ENCODE data around the gene BNIP3.
"Not testable (repeated sequence)": the region's sequence is repeated elsewhere in the genome, so short reads cannot be mapped to it uniquely, and the experiment has no call there.

Gene BNIP3

DNA sequence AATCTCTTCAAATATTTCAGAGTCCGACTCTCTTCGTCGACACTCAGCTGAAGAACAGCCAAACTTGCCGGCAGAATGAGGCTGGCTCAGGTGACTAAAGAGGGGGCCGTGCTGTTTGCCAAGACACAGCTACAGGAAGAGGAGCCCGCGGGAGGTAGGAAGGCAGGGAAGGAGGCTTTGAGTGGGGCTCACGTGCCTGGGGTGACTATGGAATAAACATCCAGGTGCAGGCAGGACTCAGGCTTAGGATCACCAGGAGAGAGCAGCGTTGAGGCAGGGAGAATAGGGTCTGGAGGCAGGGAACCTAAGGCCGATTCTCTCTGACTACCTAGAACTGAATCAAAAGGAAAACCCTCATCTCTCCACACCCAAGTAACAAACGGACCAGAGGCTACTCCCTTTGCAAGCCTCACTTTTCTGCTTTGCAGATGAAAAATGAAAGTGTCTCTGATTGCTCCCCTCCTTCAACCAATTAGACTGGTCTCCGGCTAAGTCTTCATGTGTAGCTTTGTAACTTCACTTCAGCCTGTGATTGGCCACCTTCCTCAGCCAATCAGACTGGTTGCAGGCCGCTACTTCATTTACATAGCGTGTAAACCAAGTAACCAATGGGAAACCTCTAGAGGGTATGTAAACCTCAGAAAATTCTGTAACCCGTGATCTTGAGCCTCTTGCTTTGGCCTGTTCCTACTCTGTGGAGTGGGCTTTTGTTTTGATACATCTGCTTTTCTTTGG is 19.7 kb upstream of the BNIP3 start:
- no peak for DNase-seq

DNA sequence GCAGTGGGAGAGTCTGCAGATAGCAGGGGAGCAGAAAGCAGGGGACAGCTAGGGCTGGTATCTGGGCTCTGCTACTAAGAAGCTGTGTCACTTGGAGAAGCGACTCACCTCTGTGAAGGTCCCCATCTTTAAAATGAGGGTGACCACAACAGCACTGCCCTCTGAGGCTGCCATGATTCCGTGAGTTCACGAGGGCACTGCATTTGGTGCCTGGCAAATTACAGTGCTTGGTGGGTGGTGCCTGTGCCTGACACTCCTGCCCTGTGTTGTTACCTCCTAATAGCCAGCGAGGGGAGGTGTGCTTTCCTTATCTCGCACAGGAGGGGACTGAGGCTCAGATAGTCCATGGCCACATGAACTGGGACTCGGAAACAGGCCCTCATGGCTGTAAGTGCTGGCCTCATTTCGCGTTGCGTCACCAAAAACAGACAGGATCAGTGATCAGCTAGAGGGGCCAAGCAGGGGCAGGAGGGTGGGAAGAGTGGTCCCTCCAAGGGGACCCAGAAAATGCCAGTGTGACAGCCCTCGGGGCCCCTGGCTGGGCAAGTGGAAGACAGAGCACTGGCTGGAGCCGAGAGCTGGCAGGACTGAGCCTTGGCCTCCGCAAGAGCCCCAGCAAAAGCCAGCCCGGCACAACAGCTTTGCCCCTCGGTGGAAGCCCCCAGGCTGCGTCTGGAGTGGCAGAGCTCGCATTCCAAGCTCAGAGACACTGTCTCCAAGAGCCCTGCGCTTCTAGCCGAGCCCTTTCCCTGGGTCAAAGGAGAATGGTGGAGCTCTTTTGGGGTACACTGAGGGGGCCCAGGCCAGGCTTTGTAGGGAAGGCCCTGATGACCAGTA is 17.3 kb upstream of the BNIP3 start:
- DNase-seq, result no peak

DNA sequence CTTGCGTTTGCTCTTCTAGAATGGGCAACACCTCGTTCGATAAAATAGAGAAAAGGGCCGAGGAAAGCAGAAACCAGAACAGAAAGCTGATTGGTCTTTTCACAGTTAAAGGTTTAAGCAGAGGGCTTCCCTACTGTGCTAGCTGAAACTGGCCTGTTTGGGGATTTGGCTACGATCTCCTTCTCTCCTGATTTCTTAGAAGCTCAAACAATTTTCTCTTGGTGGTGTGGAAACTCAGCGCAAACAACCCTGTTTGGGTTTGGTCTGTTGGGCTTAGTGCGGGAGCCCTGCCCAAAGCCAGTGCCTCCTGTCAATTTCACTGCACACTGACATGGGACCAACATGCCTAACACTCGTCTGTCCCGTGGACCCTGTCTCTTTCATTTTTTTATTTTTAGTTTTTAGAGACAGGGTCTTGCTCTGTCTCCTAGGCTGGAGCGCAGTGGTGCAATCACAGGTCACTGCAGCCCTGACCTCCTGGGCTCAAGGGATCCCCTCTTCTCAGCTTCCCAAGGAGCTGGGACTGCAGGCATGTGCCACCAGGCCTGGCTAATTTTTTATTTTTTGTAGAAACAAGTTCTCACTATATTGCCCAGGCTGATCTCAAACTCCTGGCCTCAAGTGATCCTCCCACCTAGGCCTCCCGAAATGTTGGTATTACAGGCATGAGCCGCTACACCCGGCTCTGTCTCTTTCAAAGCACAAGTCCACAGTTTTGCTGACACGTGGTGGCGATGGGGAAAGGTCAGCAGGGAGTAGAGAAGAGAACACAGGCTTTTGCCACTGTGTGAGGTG is 16.5 kb upstream of the BNIP3 start:
- DNase-seq, result no peak

DNA sequence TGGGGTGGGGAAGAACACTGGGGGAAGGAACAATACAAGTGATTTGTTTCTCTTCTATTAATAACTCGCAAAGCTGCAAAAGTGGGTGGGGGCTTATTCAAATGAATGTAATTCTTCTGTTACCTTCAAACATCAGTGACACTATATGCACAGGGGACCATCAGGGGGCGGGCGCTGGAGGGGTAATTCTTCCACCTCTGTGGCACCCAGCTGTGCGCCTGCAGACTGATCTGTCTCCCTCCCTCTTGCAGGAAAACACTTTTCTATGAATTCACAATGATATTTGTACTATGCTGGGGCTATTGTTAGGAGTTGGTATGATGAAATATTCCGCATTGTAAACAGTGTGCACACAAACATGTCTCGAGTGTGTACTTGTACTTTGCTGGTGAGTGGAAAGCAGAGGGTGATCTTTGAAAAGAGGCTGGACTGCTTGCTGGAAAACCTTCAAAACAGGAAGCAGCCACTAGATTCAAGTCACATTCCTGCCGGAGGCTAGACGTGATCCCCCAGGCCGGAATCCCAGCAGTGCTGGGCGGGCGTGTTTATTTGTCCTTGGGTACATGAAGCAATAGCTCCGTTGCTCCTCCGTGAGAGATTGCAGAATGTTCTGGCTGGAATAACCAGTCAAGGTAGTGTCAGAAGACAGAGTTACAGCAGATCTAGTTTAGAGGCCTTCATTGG is 15.8 kb upstream of the BNIP3 start:
- DNase-seq, result no peak

DNA sequence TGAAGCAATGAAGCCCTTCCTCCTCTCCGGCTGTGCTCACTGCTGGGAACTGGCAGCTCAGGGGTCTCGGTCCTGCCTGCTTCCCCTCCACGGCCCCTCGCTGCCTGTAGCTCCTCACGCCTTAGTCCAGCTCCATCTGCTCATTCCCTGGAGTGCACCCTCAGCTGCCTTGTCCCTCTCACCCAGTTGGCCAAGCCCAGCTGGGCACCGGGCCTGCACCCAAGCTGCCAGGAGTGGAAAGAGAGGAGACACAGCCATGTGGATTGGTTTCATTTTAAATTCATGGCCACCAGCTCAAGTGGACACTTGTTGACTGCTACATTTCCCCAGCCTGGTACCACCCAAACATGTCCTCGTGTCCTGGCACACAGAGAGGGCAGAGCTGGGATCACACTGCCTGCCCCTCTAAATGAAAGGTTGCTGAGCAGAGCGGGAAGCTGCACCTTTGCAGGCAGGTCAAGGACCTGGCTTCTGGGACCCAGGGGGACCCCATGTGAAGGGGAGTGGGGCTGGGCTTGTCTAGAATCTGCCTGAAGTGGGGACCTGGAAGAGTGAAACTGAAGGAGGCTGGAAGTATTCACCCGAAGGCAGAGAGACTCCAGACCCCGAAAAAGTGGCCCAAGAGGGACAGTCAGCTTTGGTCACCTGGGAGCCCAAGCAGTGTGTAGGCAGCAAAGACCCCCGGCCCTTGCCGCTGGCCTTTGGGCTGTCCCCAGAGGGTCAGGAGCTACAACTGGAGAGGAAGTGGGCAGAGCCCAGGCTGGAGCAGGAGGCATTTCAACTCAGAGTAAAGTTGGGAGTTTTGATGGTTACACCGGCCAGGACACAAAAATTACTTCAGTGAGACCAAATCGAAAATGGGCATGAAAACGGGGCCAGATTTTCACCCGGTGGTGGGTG is 15.0 kb upstream of the BNIP3 start:
- DNase-seq, result no peak

DNA sequence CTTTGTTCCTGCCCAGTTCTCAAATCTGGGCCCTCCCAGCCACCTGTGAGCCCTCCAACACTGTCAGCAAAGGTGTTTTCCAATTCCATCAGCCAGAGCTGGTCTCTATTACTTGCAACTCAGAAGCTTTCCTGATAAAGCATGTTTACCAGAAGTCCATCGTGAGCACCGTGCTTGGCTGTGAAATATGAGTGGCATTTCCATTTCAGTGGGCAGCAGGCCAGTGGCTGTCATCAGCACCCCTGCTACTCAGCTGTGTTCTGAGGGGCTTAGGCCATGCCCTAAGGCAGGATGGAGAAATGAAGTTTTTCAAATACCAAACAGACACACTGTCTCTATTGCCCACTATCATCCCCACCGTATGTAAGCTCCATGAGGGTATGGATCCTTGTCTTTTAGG is 12.7 kb upstream of the BNIP3 start:
- DNase-seq, result no peak

DNA sequence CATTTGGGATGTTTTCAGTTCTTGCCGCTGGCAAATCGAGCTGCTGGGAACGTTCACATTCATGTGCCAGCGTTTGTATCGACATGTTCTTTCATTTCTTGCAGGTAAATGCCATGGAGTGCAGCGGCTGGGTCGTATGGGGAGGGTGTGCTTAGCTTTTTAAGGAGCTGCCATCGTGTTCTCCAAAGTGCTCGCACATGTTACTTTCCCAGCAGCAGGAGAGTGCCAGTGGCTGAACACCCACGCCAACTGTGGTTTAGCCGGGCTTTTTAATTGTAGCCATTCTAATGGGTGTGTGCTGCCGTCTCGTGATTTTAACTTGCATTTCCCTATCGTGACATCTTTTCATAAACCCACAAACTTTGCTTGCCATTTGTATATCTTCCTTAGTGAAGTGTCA is 11.6 kb upstream of the BNIP3 start:
- DNase-seq, result no peak

DNA sequence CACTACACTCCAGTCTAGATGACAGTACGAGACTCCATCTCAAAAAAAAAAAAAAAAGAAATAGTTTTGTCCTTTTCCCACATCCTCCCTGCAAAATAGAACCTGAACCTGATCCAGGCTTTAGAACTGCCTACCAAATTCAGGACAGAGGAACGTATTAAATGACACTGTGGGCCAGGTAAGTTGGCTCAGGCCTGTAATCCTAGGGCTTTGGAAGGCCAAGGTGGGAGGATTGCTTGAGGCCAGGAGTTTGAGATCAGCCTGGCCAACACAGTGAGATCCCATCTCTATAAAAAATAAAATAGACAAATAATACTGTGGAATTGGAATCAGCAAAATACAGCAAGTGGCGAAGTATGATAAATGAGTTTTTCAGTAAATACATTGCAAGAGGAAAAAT is 10.0 kb upstream of the BNIP3 start:
- DNase-seq, result no peak

DNA sequence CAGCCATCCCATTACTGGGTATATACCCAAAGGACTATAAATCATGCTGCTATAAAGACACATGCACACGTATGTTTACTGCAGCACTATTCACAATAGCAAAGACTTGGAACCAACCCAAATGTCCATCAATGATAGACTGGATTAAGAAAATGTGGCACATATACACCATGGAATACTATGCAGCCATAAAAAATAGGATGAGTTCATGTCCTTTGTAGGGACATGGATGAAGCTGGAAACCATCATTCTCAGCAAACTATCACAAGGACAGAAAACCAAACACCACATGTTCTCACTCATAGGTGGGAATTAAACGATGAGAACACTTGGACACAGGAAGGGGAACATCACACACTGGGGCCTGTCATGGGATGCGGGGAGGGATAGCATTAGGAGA is 6.1 kb upstream of the BNIP3 start:
- DNase-seq, result not testable (repeated sequence)

DNA sequence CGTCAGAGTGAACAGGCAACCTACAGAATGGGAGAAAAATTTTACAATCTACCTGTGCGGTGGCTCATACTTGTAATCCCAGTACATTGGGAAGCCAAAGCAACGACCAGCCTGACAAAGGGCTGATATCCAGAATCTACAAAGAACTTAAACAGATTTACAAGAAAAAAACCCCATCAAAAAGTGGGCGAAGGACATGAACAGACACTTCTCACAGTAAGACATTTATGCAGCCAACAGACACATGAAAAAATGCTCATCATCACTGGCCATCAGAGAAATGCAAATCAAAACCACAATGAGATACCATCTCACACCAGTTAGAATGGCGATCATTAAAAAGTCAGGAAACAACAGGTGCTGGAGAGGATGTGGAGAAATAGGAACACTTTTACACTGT is 5.6 kb upstream of the BNIP3 start:
- DNase-seq, result not testable (repeated sequence)

DNA sequence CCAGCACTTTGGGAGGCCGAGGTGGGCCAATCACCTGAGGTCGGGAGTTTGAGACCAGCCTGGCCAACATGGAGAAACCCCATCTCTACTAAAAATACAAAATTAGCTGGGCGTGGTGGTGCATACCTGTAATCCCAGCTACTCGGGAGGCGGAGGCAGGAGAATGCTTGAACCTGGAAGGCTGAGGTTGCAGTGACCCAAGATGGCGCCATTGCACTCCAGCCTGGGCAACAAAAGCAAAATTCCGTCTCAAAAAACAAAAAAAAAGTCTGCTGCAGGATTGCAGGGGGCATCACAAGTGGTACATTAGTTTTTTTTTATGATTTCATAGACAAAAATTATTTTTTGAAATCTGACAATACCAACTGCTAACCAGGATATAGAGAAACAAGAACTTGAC is 5.1 kb upstream of the BNIP3 start:
- not testable (repeated sequence) for DNase-seq

DNA sequence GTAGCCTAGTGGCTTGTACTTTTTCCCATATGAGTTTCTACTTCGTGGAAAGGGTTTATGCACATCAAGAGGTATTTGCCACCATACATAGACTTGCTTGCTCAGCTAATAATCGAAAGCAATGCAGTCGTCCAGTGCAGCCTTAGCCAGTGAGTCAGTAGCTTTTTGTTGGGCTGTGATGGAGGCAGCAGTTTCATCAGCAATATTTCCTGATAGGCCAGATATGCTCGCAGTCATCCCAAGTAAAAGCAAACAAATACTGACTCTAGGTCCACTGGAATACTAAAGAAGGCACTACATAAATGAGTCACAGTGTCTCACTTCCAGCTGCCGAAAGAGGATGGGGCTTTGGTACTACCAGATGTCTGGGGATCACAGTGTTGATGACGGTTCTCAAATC is 2.1 kb upstream of the BNIP3 start:
- DNase-seq, result no peak

DNA sequence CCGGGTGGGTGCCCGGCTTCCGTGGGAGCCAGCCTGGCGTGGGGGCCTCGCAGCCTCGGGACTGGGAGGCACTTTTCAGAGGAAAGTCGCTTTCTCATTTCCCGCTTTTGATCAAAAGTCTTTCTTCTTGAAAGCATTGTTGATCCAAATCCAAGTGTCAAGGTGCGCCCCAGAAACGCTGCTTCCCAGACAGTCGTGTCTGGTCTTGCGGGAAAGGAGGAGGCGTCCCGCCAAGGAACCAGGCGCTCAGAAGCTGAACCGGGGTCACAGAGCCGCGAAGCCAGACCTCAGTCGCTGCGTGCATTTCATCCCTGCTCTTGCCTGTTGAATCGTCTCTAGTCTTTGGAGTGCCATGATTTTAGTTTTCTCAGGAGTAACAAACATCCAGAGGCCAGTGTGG is 1.1 kb upstream of the BNIP3 start:
- DNase-seq, result no peak

DNA sequence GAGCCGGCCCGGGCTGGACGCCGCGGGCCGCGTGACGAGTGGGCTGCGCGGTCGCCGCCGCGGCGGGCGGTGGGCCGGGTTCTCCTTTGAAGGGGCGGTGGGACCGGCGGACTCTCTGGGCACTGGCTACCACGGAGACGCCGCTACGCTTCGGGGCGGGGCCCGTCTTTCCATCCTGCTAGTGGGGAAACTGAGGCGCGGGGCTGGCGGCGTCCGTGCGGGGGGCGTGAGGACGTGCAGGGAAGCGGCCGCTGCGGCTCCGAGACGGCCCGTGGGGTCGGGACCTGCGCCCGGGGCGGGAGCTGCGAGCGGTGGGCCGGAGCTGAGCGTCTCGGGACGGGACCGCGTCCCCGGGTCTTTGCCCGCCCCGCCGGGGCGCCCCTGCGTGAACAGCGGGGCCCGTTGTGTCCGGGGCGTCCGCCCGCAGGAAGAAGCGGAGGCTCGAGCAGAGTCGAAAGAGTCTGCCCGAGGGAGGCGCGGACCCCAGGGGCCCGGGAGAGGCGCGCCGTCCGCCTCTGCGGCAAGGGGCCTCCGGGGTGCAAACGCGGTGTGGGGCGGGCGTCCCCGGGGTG is 548 bp upstream of the BNIP3 start:
- no peak for DNase-seq

DNA sequence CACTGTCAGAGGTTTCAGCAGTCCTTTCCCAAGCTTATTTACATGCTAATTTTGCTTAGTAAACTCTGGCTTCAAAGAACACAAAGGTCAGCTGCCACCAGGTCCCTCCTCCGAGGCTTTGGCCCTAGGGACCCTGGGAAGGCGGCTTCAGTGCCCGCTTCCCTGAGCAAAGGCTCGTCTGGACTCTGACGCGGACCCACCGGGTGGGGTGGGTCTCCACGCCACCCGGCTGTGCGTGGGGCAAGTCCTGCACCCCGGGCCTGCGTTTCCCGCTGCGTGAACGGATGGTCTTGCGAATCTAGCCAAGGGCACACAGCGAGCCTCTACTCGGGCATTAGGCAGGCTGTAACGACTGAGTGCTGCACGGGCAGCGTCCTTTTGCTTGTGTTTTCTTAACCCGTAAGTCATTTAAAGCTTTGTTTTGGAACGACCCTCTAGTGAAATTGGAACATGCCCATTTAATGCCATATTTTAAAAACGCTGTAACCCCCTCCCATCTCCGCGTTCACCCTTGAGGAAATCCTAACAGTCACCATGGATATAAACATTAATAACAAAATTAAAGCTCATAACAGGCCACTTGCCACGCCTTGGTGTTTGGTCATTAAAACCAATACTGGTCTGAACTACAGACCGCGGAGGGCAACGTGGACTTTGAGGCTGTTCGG is 828 bp downstream of the BNIP3 start:
- no peak for DNase-seq

DNA sequence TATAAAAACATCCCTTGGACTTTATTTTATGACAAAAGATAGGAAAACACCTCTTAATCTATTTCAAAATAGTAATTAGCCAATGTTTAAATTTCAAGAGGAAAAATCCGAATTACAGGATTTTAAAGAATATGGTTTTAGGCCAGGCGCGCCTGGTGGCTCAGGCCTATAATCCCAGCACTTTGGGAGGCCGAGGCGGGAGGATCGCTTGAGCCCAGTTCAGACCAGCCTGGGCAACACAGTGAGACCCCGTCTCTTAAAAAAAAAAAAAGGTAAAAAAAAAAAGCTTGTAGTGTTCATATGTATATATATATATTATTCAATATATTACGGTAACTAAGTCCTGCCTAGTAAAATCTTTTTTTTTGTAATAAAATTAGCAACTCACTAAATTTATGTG is 1.4 kb downstream of the BNIP3 start:
- no peak for DNase-seq

DNA sequence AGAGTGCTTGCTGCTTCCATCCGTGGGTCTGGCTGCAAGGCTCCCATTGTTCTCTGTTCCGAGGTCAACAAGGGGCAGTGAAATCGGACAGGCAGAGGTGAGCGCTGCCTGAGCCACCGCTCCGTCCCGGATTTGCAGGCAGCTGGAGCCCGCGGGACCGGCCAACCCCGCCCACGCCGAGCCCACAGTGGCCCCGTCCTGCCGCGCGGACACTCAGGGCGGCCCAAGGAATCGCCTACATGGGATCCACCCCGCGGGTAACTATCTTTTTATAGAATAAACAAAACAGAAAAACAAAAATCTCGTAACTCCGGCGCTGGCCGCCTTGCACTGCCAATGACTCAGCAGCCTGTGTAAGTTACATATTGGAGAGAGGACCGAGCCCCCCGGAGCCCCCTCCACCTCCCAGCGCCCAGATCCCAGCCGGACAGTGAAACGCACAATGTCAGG is 1.9 kb downstream of the BNIP3 start:
- DNase-seq, result no peak

DNA sequence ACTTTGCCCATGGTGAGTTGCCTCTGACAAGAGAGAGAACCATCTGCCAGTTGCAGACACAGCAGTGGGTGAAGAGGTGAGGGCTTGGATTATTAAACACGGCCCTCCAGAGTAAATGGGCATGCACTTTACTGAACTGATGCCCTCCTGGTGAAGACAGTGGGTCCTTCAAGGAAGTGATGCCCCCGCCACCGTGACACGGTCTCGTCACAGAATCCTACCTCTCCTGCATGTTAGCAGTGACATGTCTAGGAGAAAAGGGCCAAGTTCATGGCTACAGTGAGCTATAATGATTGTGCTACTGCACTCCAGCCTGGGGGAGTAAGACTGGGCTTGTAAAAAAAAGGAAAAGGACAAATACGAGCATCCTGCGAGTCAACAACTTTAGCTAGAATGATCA is 2.4 kb downstream of the BNIP3 start:
- DNase-seq, result no peak

DNA sequence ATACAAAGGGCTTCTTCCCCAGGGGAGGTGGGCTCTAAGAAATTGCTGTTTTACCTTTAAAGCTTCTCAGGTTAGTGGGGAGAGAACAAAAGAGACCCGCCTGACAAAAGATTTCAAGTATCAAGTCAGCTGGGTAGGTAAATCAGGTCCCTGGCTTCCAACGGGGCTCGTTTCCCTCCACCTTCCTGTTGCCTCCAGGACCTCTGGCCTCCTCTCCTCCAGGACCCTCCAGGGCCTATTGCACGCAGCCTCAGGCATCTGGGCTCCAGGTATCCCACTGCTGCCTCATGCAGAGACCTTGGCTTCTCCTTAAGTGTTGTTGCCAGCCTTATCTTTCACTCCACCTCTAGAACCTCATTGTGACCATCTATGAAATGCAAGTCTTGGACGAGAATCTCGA is 2.9 kb downstream of the BNIP3 start:
- no peak for DNase-seq

DNA sequence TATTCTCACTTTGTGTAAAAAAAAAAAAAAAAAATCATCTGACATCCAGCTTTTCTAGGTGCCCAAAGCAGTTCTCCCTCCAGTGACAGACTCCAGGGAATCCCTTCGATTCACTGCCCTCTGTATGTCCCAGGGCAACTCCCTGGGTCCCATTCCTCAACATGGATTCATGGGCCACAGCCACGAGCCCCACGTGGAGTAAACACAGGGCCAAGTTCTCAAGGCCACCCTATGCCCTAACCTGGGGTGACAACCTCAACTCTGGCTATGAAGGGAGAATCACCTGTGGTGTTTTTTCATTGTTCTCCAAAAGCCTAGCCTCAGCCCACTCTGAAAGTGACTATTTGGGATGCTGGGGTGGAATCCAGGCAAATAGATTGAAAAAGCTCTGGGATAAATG is 3.4 kb downstream of the BNIP3 start:
- no peak for DNase-seq

Measured in activated CD4-positive, alpha-beta T cell treated with anti-CD3 and anti-CD28 coated beads, Interleukin-2, amount 50 U/mL, for 48 hours (primary cell).